Upper lobe of right lung (tissue), 1 donor: Measurements from ENCODE around the gene ARHGEF19. TPM values are rescaled to one million over a fixed set of nuclear protein-coding genes. Genes with fewer than 3 reads are reported as not detected.

Experiments
- ATAC-seq: fragments of 200-7000 bp; cut with Tn5 transposase; one replicate; pipeline ENCODE4 v1.9.1; 2020; ENCODE audit warnings: mild to moderate bottlenecking, moderate library complexity
- DNase-seq: peaks from one replicate; pipeline ENCODE4 v3.0.0-alpha.2; 2020
- H3K27ac ChIP-seq: fragments of 200-600 bp; one replicate; pipeline ENCODE4 v1.8.0; 2022
- H3K27me3 ChIP-seq: fragments of 200-600 bp; one replicate; pipeline ENCODE4 v1.8.0; 2022; ENCODE audit warnings: mild to moderate bottlenecking
- H3K36me3 ChIP-seq: fragments of 200-600 bp; one replicate; pipeline ENCODE4 v1.8.0; 2022
- H3K4me1 ChIP-seq: fragments of 200-600 bp; one replicate; pipeline ENCODE4 v1.8.0; 2022
- H3K4me3 ChIP-seq: fragments of 200-600 bp; one replicate; pipeline ENCODE4 v1.8.0; 2022; ENCODE audit warnings: mild to moderate bottlenecking
- H3K9me3 ChIP-seq: fragments of 200-600 bp; one replicate; pipeline ENCODE4 v1.8.0; 2022
- intact Hi-C: fragments of 100-400 bp; cut with DNase I; formaldehyde crosslinking; loops from one replicate; pipeline ENCODE4 v1.11.0; 2022
- total RNA-seq: library from RNA; stranded (reverse); fragmentation: NEBNext Ultra II Directional; extraction: Animal tissue kit (Norgen Biotek cat#: 25700); gene quantifications from one replicate; pipeline ENCODE4 v1.2.1, GENCODE V29; 2021
- TF ChIP-seq, protein P1 (sequence below): fragments of 200-600 bp; IDR thresholded peaks from one replicate; pipeline ENCODE4 v1.8.0; 2022; ENCODE audit warnings: antibody characterized with exemption
- donor health status: DM: no; HTN: yes; CAD: no; lungs with severe emphysema.

ARHGEF19 gene
- total RNA-seq, 1 donor from 2014 or later: 11.9 TPM

DNA sequence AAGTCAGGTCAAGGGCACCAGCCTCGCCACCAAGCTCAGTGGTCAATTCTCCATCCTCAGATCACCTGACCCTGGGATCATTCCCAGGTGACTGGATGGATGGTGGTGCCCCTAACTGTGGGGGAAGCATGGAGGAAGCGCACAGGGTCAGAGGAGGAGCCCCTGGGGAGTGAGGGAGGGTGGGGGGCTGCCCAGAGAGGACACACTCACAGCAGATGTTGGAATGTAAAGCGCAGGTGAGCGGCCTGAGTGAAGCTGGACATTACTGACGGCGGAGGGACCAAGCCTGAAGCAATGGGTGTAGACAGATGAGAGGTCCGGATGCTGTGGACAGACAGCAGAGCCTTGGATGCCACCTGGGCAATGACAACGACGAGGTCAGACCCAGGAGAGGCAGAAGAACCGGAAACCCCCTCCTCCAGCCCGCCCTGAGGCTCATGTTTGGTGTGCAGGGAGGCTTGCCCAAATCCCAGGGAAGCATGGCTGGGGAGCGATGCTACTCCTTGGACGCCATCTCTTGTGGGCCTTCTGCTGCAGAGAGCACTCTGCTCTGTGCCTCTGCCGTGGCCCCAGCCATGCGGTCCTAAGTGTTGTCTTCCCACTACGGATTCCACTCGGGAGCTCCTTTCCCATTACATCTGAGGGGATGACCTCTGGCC is 30.2 kb upstream of the ARHGEF19 start:
- TF ChIP-seq, protein P1, sequence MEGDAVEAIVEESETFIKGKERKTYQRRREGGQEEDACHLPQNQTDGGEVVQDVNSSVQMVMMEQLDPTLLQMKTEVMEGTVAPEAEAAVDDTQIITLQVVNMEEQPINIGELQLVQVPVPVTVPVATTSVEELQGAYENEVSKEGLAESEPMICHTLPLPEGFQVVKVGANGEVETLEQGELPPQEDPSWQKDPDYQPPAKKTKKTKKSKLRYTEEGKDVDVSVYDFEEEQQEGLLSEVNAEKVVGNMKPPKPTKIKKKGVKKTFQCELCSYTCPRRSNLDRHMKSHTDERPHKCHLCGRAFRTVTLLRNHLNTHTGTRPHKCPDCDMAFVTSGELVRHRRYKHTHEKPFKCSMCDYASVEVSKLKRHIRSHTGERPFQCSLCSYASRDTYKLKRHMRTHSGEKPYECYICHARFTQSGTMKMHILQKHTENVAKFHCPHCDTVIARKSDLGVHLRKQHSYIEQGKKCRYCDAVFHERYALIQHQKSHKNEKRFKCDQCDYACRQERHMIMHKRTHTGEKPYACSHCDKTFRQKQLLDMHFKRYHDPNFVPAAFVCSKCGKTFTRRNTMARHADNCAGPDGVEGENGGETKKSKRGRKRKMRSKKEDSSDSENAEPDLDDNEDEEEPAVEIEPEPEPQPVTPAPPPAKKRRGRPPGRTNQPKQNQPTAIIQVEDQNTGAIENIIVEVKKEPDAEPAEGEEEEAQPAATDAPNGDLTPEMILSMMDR: no peak
- Histone ChIP-seq H3K27ac (no peak overlapping the region), H3K27me3 (no peaks in the 10 kb centered on the region), H3K36me3 (peaks cover 7% of the 10 kb centered on the region), H3K4me3 (no peak overlapping the region), H3K4me1 (peaks cover 7% of the 10 kb centered on the region), H3K9me3 (no peaks in the 10 kb centered on the region)
- intact Hi-C loops: no loop called here
- no peak for DNase-seq
- no peak for ATAC-seq

DNA sequence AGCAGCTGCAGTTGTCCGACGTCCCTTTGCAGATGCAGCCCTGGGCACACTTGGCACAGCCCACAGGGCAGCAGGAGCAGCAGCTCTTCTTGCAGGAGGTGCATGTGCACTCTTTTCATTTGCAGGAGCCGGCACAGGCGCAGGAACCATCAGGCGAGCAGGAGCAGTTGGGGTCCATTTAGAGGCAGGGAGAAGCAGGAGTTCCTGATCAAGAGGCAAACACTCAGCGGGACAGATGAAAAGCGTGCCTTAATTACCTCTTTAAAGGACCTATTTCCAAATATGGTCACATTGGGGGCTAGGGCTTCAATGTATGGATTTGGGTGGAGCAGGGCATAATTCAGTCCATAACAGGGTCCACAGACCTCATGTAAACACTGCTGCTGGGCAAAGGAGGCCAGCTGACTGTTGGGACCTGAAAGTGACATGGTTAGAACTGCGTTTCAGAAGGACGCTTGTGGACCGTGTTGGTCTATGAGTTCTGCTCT is 28.8 kb upstream of the ARHGEF19 start:
- Histone ChIP-seq H3K27ac (no peak overlapping the region), H3K4me3 (no peak overlapping the region), H3K36me3 (no peaks in the 10 kb centered on the region), H3K4me1 (peaks cover 8% of the 10 kb centered on the region), H3K27me3 (no peaks in the 10 kb centered on the region), H3K9me3 (no peaks in the 10 kb centered on the region)
- DNase-seq (no peak), ATAC-seq (no peak)
- intact Hi-C loops: no loop called here
- TF ChIP-seq, protein P1: no peak

DNA sequence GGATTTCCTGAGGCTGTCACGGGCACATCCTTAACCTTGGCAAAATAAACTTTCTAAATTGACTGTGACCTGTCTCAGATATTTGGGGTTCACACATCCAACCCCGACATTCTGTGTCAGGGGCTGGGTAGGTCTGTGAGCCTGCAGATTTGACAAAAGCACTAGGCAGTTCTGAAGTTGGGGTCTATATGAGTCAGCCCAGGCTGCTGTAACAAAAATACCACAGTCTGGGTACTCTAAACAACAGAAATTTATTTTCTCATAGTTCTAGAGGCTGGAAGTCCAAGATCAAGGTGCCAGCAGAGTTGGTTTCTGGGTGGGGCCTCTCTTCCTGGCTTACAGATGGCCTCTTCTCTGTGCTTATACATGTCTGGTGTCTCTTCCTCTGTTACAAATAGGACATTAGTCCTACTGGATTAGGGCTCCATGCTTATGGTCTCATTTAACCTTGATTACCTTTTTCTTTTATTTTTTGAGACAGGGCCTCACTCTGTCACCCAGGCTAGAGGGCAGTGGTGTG is 27.6 kb upstream of the ARHGEF19 start:
- H3K36me3 ChIP-seq: no peaks in the 10 kb centered on the region
- TF ChIP-seq, protein P1: no peak
- intact Hi-C loops: no loop called here
- H3K27ac ChIP-seq: no peak overlapping the region
- H3K4me3 ChIP-seq: no peak overlapping the region
- H3K27me3 ChIP-seq: no peaks in the 10 kb centered on the region
- H3K9me3 ChIP-seq: no peaks in the 10 kb centered on the region
- DNase-seq (no peak), ATAC-seq (no peak)
- H3K4me1 ChIP-seq: peaks cover 14% of the 10 kb centered on the region

DNA sequence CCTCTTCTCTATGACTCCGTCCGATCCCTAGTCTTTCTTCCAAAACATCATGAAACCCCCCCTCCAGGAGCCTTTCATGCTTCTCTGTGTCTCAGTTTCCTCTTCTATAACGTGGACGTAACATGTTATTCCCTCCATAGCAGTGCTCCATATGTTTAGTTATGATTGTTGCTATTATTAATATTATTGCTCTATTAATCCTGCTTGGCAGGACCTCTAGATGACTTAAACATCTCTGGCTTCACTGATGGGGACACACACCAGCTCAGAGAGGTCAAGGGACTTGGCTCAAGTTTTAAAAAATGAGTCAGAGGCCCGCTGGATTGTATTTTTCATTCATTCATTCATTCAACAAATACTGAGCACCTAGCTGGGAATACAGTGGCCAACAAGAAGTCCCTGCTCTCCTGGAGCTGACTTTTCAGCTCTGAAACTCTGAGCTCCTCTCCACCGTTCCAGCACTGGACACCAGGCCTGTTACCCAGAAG is 24.9 kb upstream of the ARHGEF19 start:
- intact Hi-C loops: no loop called here
- Histone ChIP-seq H3K27me3 (no peaks in the 10 kb centered on the region), H3K27ac (peak overlapping the region; percentile 94), H3K36me3 (no peaks in the 10 kb centered on the region), H3K4me1 (peaks cover 14% of the 10 kb centered on the region), H3K4me3 (peak overlapping the region; percentile 82), H3K9me3 (no peaks in the 10 kb centered on the region)
- TF ChIP-seq, protein P1: no peak
- ATAC-seq: no peak
- DNase-seq: no peak

DNA sequence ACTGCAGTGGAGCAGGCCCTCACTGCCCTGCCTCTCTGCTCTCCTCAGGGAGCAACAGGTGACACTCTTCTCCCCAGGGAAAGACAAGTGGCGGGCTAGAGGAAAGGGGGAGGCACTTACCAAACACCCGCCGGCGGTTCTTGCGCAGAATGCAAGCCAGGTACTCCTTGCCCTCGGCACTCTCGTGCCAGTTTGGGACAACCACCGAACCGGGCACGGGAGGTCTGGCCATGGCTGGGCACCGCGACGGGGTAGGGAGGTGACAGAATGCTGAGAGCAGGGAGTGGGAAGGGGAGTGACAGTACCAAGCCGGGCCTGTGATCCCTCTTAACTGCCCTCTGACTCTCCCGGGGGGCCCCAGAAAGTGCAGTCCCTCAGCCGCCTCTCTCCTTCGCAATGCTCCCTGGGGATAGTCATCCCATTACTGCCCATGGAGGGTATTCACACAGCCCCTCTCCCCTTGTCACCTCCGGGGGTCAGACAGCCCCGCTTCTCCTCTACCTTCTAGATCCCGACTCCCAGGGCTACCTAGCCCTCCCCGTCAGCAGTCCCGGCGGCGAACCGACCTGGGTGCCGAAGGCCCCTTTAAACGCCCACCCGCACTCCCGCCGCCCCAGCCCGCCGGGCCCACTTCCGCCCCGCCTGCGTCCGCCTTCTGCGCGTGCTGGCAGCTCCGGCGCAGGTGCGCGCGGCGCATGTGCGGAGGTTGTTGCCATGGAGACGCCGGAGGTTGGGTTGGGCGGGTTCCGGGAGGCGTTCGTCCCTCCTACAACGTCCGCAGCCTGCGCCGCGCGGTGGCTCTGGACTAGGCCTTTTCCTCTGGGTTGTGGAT is 24.3 kb upstream of the ARHGEF19 start, which contains the start of gene CPLANE2:
TSS of gene CPLANE2 (minus strand) at position 673 of the 832 bp plus-strand sequence. CDS start at position 232, 441 bp downstream.
- ATAC-seq (peak; percentile 94), DNase-seq (peak; percentile 98)
- TF ChIP-seq, protein P1: no peak
- Histone ChIP-seq H3K9me3 (no peaks in the 10 kb centered on the region), H3K4me1 (peaks cover 14% of the 10 kb centered on the region), H3K27ac (peak within 1 kb of the TSS; percentile 94), H3K4me3 (peak within 1 kb of the TSS; percentile 82), H3K27me3 (no peaks in the 10 kb centered on the region), H3K36me3 (no peaks in the 10 kb centered on the region)
- intact Hi-C loops: no loop called here
